ENCODE measurements around the gene JMJD4. TPM values are rescaled to one million over a fixed set of nuclear protein-coding genes. Genes with fewer than 3 reads are reported as not detected.

The JMJD4 gene
- polyA plus RNA-seq, 3 donors = 7.9 to 11.2 (median 11.2) TPM

- intact Hi-C loops (cut with micrococcal nuclease) = loop anchor here (5.0 kb wide), 1 partner anchor 187 kb away; the partner anchor contains the start of gene WNT9A (in 2 of the 2)
- Histone ChIP-seq H3K4me2 (replicated peaks; ENCODE audit: extremely low read depth, low read length, poor library complexity, severe bottlenecking) (no peak overlapping the region), H3K4me1 (ENCODE audit: control insufficient read depth in 1 of 2, insufficient read depth in 2 of 2, low read length in 2 of 2) (peaks cover 0 to 6% of the 10 kb centered on the region in 2 donors), H3K9ac (ENCODE audit: insufficient read depth, low read length, poor library complexity, severe bottlenecking) (no peak overlapping the region), H3K36me3 (replicated peaks in 1 of 2; ENCODE audit: control insufficient read depth in 1 of 2, insufficient read depth in 2 of 2, low read length in 2 of 2) (peaks cover 29 to 69% of the 10 kb centered on the region in 2 donors), H4K20me1 (ENCODE audit: insufficient read depth, low read length) (peaks cover 6% of the 10 kb centered on the region), H3K79me2 (ENCODE audit: insufficient read depth, low read length) (no peaks in the 10 kb centered on the region), H3K27ac (ENCODE audit: low read depth in 1 of 2, low read length in 2 of 2) (no peak overlapping the region), H3K27me3 (ENCODE audit: control insufficient read depth in 2 of 2, insufficient read depth in 2 of 2, low read length in 2 of 2) (no peaks in the 10 kb centered on the region), H3K4me3 (replicated peaks in 1 of 3; ENCODE audit: low read depth in 2 of 3, low read length in 3 of 3) (no peak overlapping the region), H3K9me3 (replicated peaks in 1 of 2; ENCODE audit: control insufficient read depth in 1 of 2, insufficient read depth in 1 of 2, low read length in 2 of 2) (no peaks in the 10 kb centered on the region), H2AFZ (ENCODE audit: insufficient read depth, low read depth, low read length, poor library complexity, severe bottlenecking) (no peak overlapping the region)
- no peaks in the 10 kb centered on the region for H3K9me3 Mint-ChIP-seq
- H3K27ac Mint-ChIP-seq = no peak overlapping the region
- peaks cover 8% of the 10 kb centered on the region for H3K4me1 Mint-ChIP-seq
- 94% methylated on average over 2 of the region's 9 CpGs for WGBS (ENCODE audit: insufficient coverage)
- H3K4me3 Mint-ChIP-seq = no peak overlapping the region
- TF ChIP-seq CTCF (IDR thresholded peaks at IDR 0.05) = no peak
- no peaks in the 10 kb centered on the region for H3K27me3 Mint-ChIP-seq (ENCODE audit: low read depth in 3 of 3)
- DNase-seq = no peak
- peaks cover 43 to 55% of the 10 kb centered on the region in 2 donors for H3K36me3 Mint-ChIP-seq
These were observed 25.3 kb upstream of the JMJD4 start for GRCh38 chr1:227760377-227760776.

GRCh38 chr1:227759341-227760300 lies 24.5 kb upstream of the JMJD4 start:
- H3K27me3 ChIP-seq (ENCODE audit: control insufficient read depth in 2 of 2, insufficient read depth in 2 of 2, low read length in 2 of 2) = no peaks in the 10 kb centered on the region
- H3K4me1 ChIP-seq (ENCODE audit: control insufficient read depth in 1 of 2, insufficient read depth in 2 of 2, low read length in 2 of 2) = peaks cover 0 to 6% of the 10 kb centered on the region in 2 donors
- H3K27ac ChIP-seq (ENCODE audit: low read depth in 1 of 2, low read length in 2 of 2) = no peak overlapping the region
- Mint-ChIP-seq H3K27ac (peak overlapping the region in 1 of 7 donors; percentile 26), H3K27me3 (ENCODE audit: low read depth in 3 of 3) (no peaks in the 10 kb centered on the region), H3K9me3 (no peaks in the 10 kb centered on the region), H3K4me1 (peaks cover 5% of the 10 kb centered on the region), H3K36me3 (peaks cover 42 to 58% of the 10 kb centered on the region in 2 donors), H3K4me3 (no peak overlapping the region)
- H3K4me3 ChIP-seq (replicated peaks in 1 of 3; ENCODE audit: low read depth in 2 of 3, low read length in 3 of 3) = no peak overlapping the region
- 98% methylated on average over 15 of the region's 15 CpGs for WGBS (ENCODE audit: insufficient coverage)
- no peaks in the 10 kb centered on the region for H3K79me2 ChIP-seq (ENCODE audit: insufficient read depth, low read length)
- no peak for DNase-seq
- H3K9ac ChIP-seq (ENCODE audit: insufficient read depth, low read length, poor library complexity, severe bottlenecking) = no peak overlapping the region
- peaks cover 6% of the 10 kb centered on the region for H4K20me1 ChIP-seq (ENCODE audit: insufficient read depth, low read length)
- no peak overlapping the region for H2AFZ ChIP-seq (ENCODE audit: insufficient read depth, low read depth, low read length, poor library complexity, severe bottlenecking)
- intact Hi-C loops (cut with micrococcal nuclease) = loop anchor here (5.0 to 10.0 kb wide), 2 partner anchors 188 to 295 kb away; partner anchors contain the start of gene WNT9A (in 2 of the 2)
- H3K4me2 ChIP-seq (replicated peaks; ENCODE audit: extremely low read depth, low read length, poor library complexity, severe bottlenecking) = no peak overlapping the region
- no peaks in the 10 kb centered on the region for H3K9me3 ChIP-seq (replicated peaks in 1 of 2; ENCODE audit: control insufficient read depth in 1 of 2, insufficient read depth in 1 of 2, low read length in 2 of 2)
- H3K36me3 ChIP-seq (replicated peaks in 1 of 2; ENCODE audit: control insufficient read depth in 1 of 2, insufficient read depth in 2 of 2, low read length in 2 of 2) = peaks cover 29 to 69% of the 10 kb centered on the region in 2 donors
- no peak for TF ChIP-seq CTCF (IDR thresholded peaks at IDR 0.05)

Measured in CD14-positive monocyte (primary cell).